GM19193 (cell line): ENCODE measurements around the gene ZNF664.
A peak's percentile ranks its signal among the peaks of the same experiment; 100 is the strongest.

Experiments
- POLR2A ChIP-seq: IDR thresholded peaks from 4 replicates; pipeline ENCODE4 v1.6.1; 2011; ENCODE audit not compliant: insufficient read depth, insufficient read length; ENCODE audit errors: extremely low read depth

Gene ZNF664

GRCh38 chr12:123972457-123973401 is at the start of gene ZNF664, which contains the start of gene CCDC92:
TSS of gene ZNF664 (plus strand) at chr12:123973215. CDS start at chr12:124012145, 38,930 bp downstream.
TSS of gene CCDC92 (minus strand) at chr12:123972831. CDS start at chr12:123944305, 28,526 bp downstream.
- peak; percentile 72 for TF ChIP-seq POLR2A

GRCh38 chr12:123923927-123924326 is 49.1 kb upstream of the ZNF664 start:
- no peak for TF ChIP-seq POLR2A

GRCh38 chr12:123924539-123924938 is 48.5 kb upstream of the ZNF664 start:
- no peak for TF ChIP-seq POLR2A

DNA sequence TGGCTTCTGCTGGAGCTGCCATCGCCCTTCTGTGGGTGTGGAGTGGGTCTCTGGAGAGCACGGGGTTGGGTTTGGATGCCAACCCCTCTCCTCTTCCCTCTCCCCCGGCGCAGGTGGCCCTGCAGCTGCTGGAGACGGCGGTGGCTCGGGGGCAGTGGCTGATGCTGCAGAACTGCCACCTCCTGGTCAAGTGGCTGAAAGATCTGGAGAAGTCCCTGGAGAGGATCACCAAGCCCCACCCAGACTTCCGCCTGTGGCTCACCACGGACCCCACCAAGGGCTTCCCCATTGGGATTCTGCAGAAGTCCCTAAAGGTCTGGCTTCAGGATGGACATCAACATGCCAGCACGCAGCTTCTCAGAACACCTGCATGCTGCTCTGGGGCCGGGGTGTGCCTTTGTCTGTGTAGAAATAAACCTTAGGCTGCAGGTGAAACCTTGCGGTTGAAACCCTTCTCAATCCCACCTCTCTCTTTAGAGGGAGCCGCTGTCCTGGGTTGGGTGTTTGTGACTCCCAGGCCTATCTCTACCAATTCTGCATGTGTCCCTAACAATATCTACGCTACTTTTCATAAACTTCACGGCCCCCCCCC is 44.6 kb upstream of the ZNF664 start:
- TF ChIP-seq POLR2A, result no peak

DNA sequence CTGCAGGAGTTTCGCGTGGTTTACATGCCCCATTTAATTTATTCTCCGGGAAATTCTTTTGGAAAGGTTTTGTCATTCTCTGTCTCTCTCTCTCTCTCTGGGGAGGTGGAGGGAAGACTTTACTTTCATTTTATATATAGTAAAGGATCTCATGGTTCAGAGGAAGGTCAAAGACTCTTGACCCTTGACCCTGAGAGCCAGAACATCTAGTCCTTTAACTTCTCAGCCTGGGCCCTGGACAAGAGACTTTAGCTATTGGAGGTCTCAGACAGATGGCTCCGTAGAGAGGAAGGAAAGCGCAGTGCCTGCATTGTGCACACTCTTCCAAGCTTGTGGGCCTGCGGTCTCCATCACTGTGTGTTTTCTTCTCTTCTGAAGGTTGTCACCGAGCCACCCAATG is 44.1 kb upstream of the ZNF664 start:
- no peak for TF ChIP-seq POLR2A

DNA sequence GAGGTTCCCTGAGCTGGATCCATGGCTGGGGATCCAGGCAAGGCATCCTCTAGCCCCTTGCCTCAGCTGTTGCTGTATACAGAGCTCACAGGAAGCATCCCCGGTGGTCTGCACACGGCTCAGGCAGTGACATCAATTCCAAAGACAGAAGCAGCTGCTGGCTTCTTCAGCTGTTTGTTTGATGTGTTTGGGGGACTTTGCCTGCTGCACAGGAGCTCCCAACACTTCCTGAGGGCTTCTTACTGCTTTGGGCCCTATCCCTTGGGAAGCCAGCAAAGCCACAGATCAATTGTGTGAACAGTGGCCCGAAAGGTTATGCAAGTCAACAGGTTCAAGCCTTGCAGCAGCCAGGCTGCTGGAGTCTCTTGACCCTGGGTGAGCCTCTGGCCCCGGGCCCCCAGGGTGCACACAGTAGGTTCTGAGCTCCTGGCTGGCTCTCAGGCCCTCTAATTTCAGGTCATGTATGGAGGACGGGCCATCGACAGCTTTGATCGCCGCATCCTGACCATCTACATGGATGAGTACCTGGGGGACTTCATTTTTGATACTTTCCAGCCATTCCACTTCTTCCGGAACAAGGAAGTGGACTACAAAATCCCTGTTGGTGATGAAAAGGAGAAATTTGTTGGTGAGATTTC is 43.0 kb upstream of the ZNF664 start:
- no peak for TF ChIP-seq POLR2A

GRCh38 chr12:123931686-123932321 is 41.2 kb upstream of the ZNF664 start:
- no peak for TF ChIP-seq POLR2A

DNA sequence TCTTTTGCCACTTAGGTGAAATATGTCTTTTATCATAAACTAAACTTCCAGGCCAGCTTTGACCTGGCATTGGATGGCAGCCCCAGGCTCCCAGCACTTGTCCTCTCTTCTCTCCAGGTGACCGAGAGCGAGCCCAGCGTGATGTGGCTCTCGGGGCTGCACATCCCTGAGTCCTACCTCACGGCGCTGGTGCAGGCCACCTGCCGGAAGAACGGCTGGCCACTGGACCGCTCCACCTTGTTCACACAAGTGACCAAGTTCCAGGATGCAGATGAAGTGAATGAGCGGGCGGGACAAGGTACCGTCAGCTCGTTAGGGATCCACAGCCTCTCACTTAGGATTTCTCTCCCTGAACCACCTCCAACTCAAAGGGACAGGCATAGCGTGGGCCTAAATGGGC is 39.8 kb upstream of the ZNF664 start:
- TF ChIP-seq POLR2A, result no peak

GRCh38 chr12:123934016-123934620 is 38.9 kb upstream of the ZNF664 start:
- TF ChIP-seq POLR2A, result no peak

- no peak for TF ChIP-seq POLR2A
Observed at GRCh38 chr12:123934829-123935228, 38.2 kb upstream of the ZNF664 start.

DNA sequence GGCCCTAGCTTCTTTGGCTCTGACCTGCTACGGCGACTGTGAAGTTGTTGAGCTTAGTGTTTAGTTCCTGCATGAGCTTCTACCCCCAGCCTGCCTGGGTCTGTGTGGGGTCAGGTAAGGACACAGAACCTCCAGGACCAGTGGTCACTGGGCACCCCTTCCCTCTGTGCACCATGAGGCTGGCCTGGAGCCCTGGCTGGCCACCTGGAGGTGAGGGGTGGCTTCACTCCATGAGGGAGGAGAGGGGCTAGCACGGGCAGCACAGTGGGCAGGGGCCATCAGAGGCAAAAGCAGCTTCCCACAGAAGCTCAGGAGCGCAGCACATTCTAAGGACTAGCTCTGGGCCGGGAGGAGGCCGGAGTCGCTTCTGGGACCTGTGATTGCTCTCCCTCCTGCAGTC is 37.1 kb upstream of the ZNF664 start:
- TF ChIP-seq POLR2A, result no peak

DNA sequence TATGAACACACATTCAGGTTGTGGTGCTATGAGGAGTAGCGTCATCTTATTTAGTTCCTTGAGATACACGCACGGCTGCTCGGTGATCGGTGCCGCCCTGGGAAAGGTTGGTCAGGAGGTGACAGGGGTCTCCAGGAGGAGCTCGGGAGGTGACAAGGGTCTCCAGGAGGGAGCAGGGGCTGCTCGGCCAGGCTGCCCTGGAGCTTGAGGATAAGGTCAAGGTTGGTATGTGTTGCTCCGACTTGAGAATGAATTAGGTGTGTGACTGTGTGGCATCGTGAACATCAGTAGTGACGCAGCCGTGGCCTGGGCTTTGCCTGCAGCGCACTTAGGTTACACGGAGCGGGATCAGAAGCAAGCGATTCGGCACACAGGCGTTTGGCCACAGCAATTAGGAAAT is 36.5 kb upstream of the ZNF664 start:
- TF ChIP-seq POLR2A, result no peak

DNA sequence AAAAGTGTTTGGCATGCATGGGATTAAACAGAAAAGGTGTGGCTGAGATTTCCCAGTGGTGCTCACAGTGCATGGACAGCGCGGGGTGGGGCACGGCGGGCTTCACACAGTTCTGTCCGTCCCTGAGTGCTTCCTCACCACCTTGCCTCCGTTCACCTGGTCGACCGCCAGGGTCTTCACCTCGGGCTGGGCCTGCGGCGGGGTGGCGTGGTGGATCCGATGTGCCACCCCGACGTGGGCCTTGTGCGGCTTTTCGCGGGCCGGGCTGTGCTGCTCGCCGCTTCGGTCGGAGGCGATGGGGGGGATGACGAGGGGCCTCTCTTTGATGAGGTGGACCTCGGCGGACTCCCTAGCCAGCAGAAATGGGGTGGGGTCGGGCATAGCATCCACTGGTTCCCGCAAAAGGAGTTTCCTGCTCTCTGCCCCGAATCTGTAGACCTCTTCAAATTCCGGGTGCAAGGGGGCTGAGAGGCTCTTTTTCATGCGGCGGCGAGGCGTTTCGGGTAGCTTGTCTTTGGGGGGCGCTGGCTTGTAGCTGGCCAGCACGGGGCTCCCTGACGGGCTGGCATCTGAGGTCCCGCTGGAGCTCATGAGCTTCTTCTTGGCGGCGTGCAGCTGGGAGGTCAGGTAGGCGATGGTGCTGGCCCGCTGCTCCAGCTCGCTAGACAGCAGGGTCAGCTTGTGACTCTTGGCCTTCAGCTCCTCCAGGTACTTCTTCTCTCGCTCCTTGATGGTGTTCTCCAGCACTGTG is 35.9 kb upstream of the ZNF664 start:
- no peak for TF ChIP-seq POLR2A
